ENCODE data around the gene NOSIP.
"Not testable (repeated sequence)": the region's sequence is repeated elsewhere in the genome, so short reads cannot be mapped to it uniquely, and the experiment has no call there.

Gene NOSIP, protein sequence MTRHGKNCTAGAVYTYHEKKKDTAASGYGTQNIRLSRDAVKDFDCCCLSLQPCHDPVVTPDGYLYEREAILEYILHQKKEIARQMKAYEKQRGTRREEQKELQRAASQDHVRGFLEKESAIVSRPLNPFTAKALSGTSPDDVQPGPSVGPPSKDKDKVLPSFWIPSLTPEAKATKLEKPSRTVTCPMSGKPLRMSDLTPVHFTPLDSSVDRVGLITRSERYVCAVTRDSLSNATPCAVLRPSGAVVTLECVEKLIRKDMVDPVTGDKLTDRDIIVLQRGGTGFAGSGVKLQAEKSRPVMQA

DNA sequence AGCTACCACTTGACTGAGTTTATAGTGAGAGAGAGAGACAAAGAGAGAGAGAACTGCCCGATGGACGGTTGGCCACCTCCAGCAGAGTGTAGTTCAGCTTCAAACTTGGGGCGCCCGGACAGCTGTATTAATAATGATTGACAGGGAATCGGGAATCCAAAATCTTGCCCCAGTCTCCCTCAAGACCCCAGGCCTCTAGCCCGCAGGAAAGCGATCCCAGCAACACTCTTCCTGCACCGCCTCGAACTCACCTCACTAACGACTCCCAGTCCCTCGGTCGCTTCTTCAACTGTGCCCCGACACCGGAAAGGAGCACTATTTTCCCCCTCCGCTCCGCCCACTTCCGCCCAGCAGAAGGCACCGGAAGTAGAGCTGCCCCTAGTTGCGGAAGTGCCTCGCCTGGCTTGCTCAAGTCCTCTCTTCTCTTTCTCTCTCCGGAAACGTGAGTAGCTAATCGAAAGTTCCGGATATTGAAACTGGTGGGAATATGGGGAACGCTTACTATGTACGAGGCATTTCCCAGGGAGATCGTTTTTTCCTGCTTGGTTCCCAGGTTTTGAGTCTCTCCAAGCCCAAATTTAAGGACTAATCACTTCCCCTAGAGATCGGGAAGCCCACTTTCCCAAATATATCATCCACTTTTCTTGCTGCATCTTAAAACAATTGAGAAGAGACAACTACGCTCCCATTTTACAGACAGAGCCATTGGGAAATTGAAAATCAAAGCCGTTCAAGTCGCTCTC, at the start of gene NOSIP:
Gene NOSIP (minus strand): TSS at position 293 of the 743 bp plus-strand sequence. CDS start 19,865 bp downstream, outside the sequence.
- DNase-seq (ENCODE audit: low read depth in 2 of 2) = peak; percentile 90 to 94

GRCh38 chr19:49629659-49630058, 49.3 kb upstream of the NOSIP start:
- no peak for DNase-seq (ENCODE audit: low read depth in 2 of 2)

- no peak for DNase-seq (ENCODE audit: low read depth in 2 of 2)
These were observed 45.9 kb upstream of the NOSIP start for GRCh38 chr19:49626226-49626625.

DNA sequence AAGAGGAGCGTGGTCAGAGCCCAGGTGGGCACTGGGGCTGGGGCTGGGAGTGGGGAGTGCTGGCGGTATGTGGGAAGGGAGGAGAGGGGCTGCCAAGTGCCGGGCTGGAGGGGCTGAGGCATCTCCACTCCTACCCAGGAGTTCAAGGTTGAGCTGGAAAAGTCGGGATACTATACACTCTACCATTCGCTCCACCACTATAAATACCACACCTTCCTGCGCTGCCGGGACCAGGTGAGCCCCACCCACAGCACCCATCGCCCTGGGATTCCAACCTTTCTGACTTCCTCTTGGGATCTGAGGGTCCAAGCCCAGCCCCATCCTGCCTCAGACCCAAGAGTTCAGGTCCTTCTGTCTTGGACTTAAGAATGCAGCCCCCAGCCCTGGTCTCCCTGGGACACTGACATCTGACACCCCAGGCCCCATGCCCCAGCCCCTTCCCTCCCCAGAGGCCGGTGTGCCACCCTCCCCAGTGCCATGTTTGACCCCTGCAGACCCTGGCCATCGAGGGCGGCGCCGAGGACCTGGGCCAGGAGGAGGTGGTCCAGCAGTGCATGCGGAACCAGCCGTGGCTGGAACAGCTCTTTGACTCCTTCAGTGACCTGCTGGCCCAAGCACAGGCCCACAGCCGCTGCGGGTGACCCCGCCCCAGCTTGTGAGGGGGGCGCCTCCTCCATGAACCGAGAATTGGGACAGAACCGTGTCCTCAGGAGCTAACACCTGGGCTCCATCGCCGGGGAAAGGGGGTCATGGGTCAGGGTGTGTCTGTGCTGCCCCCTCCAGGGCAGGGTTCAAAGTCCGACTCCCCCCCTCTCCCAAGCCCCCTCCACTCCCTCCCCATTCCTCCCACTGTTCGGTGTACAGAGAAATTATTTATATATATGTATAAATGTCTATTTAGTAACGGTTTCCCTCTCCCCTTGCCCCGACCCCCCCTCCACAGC, 44.9 kb upstream of the NOSIP start:
- DNase-seq (ENCODE audit: low read depth in 2 of 2) = no peak

DNA sequence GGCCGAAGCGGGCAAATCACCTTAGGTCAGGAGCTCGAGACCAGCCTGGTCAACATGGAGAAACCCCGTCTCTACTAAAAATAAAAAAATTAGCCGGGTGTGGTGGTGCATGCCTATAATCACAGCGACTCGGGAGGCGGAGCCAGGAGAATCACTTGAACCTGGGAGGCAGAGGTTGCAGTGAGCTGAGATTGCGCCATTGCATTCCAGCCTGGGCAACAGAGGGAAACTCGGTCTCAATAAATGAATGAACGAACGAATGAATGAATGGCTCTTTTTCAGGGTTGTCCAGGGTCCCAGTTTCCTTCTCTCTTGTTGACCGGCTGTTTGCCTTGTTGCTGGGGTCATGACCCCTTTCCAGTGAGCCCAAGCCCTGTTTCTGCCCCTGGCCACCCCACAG, 37.5 kb upstream of the NOSIP start:
- not testable (repeated sequence) for DNase-seq (ENCODE audit: low read depth in 2 of 2)

GRCh38 chr19:49616945-49617344, 36.6 kb upstream of the NOSIP start:
- DNase-seq (ENCODE audit: low read depth in 2 of 2) = no peak

- no peak for DNase-seq (ENCODE audit: low read depth in 2 of 2)
These were observed 36.2 kb upstream of the NOSIP start for GRCh38 chr19:49616532-49616931.

DNA sequence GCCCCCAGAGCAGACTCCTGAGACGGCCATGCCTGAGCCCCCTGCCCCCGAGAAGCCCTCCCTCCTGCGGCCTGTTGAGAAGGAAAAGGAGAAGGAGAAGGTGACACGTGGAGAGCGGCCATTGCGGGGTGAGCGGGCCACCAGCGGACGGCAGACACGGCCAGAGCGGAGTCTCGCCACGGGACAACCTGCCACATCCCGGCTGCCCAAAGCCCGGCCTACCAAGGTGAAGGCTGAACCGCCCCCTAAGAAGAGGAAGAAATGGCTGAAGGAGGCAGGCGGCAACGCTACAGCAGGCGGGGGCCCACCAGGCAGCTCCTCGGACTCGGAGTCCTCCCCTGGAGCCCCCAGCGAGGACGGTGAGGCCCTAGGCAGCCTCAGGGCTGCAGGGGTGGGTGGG, 35.5 kb upstream of the NOSIP start:
- no peak for DNase-seq (ENCODE audit: low read depth in 2 of 2)

DNA sequence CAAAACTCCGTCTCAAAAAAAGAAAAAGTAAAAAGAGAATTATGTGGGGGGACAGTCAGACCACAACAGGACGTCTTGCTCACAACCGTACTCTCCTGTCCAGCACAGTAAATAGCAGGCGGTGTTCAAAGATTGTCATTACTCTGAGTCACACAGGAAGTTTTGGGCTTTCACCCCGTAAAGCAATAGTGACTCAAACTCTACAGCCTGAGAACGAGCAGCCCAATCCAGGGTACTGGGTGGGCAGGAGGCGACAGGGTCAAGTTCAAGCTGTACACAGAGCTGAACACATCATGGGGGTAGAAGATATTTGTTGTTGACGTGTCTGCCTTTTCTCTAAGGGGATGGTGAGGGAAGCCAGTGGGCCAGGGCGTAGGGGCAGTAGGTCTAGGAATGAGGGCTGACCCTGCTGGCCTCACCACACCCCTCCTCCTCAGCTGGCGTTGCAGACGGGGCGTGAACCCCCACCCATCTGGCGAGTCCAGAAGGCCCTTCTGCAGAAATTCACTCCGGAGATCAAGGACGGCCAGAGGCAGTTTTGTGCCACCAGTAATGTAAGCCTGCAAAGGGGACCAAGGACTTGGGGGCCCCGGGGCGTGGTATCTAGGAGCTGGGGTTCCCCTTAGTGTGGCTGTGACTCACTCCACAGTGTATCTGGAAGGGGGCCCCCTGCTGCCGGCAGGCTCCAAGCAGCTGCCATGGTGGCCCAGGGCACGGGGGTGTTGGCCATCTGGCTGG, 33.9 kb upstream of the NOSIP start:
- no peak for DNase-seq (ENCODE audit: low read depth in 2 of 2)

DNA sequence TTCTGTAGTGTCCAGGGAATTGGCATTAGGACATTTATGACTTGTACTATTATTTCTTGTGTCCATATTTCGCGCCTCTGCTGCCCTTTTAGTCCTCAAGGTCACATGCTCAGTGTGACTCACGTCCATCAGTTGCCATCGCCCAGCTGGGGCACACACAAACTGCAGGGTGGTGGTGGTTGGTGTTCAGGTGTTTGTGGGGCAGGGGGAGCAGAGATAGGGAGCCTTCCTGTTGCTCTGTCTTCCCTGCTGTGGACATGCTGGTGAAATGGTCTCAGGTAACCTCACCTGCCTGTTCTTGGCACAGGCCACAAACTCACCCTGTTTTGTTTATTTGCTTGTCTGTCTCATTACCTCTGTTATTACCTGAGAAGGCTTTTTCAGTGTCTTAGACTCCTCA, 33.0 kb upstream of the NOSIP start:
- DNase-seq (ENCODE audit: low read depth in 2 of 2) = no peak

DNA sequence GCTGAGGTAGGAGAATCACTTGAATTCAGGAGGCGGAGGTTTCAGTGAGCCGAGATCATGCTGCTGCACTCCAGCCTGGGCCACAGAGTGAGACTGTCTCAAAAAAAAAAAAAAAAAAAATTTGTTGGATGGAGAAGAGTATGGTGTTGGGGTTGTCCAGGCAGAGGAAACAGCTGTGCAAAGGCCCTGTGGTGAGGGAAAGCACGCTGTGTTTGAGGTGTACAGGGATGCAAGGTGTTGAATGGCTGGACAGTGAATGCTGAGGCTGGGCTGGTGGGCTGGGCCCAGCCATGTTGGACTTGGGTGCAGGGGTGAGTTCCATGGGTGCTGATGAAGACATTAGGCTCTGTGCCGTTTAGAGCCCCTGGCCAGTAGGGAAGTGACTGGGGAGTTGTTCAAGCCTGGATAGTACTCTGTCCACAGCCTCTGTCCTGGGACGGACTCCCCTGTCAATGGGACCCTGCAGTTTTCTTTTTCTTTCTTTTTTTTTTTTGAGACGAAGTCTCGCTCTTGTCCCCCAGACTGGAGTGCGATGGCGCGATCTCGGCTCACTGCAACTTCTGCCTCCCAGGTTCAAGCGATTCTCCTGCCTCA, 29.2 kb upstream of the NOSIP start:
- no peak for DNase-seq (ENCODE audit: low read depth in 2 of 2)

DNA sequence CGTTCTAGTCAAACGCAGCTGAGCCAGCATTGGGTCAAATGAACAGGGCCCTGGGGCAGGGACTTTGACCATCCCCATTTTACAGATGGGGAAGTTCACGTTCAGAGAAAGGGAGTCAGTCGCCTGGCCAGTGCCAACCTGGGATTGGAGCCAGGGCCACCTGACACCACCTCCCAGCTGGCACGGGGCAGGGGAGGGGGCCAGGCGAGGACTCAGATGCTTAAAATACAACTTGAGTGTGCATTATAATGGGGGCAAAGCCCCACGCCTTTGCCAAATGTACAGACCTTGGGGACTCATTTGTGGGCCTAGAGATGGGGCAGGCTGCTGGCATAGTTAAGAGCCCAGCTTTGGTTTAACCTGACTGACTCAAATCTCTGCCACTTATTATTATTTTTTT, 25.2 kb upstream of the NOSIP start:
- DNase-seq (ENCODE audit: low read depth in 2 of 2) = no peak

DNA sequence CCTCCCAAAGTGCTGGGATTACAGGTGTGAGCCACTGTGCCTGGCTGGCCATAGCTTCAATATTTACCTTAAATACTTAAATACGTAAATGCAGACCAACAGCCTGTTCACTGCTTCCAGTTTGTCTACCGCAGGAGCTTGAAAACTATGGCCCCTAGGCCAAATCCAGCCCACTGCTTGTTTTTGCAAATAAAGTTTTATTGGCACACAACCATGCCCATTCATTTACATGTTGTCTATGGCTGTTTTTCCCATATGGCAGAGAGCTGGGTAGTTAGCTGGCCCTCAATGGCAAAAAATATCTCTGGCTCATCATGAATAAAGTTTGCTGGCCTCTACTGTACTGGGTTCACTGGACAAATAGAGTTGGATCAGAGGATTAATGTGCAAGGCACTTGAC, 22.4 kb upstream of the NOSIP start:
- no peak for DNase-seq (ENCODE audit: low read depth in 2 of 2)

DNA sequence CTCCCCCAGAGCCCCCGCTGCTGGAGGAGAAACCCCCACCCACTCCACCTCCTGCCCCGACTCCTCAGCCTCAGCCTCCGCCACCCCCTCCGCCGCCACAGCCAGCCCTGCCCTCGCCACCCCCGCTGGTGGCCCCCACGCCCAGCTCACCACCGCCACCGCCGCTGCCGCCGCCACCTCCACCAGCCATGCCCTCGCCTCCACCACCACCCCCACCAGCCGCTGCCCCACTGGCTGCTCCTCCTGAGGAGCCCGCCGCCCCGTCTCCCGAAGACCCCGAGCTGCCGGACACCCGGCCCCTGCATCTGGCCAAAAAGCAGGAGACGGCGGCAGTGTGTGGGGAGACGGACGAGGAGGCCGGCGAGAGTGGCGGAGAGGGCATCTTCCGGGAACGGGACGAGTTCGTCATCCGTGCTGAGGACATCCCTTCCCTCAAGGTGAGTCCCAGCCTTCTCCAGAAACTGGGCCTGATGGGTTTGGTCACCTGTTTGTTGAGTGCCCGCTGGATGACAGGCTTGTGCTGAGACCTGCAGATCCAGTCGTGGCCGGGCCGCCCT, 21.2 kb upstream of the NOSIP start:
- no peak for DNase-seq (ENCODE audit: low read depth in 2 of 2)

DNA sequence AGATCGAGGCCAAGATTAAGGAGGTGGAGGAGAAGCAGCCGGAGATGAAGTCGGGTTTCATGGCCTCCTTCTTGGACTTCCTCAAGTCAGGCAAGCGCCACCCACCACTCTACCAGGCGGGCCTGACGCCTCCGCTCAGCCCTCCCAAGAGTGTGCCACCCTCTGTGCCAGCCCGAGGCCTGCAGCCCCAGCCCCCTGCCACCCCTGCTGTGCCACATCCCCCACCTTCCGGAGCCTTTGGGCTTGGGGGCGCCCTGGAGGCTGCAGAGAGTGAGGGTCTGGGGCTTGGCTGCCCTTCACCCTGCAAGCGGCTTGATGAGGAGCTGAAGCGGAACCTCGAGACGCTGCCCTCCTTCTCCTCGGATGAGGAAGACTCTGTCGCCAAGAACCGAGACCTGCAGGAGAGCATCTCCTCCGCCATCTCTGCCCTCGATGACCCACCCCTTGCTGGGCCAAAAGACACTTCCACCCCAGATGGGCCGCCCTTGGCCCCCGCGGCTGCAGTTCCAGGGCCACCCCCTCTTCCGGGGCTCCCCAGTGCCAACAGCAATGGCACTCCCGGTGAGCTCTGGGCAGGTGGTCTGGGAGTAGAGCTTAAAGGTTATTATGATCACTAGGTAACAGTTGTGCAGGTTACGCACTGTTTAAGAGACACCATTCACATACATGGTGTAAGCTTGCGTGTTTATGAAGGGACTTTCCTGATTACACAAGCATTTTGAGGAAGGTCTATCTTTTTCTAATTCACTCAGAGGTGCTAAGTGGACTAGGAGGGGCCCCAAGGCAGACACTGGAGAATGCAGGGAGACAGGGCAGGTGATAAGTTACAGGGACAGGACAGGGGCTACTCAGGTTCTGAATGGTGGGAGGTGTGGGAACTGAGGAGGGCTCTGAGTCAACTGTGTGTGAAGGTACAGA, 19.3 kb upstream of the NOSIP start:
- no peak for DNase-seq (ENCODE audit: low read depth in 2 of 2)

DNA sequence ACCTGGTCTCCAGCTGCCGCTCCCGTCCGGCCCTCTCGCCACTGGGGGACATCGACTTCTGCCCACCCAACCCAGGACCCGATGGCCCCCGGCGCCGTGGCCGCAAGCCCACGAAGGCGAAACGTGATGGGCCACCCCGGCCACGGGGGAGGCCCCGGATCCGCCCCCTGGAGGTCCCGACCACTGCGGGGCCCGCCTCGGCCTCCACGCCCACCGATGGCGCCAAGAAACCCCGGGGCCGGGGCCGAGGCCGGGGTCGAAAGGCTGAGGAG, 17.3 kb upstream of the NOSIP start:
- DNase-seq (ENCODE audit: low read depth in 2 of 2) = no peak

DNA sequence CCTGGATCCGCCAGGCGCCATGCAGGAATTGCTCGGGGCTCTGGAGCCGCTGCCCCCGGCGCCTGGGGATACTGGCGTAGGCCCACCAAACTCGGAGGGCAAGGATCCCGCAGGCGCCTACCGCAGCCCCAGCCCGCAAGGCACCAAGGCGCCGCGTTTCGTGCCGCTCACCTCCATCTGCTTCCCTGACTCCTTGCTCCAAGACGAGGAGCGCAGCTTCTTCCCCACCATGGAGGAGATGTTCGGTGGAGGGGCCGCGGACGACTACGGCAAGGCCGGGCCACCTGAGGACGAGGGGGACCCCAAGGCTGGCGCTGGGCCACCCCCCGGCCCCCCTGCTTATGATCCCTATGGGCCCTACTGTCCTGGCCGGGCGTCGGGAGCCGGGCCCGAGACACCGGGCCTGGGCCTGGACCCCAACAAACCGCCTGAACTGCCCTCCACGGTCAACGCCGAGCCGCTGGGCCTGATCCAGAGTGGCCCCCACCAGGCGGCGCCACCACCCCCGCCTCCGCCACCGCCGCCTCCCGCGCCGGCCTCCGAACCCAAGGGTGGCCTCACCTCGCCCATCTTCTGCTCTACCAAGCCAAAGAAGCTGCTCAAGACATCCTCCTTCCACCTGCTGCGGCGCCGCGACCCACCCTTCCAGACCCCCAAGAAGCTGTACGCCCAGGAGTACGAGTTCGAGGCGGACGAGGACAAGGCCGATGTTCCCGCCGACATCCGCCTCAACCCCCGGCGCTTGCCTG, 16.8 kb upstream of the NOSIP start:
- DNase-seq (ENCODE audit: low read depth in 2 of 2) = no peak

- no peak for DNase-seq (ENCODE audit: low read depth in 2 of 2)
These were observed 16.1 kb upstream of the NOSIP start for GRCh38 chr19:49596407-49596806.

DNA sequence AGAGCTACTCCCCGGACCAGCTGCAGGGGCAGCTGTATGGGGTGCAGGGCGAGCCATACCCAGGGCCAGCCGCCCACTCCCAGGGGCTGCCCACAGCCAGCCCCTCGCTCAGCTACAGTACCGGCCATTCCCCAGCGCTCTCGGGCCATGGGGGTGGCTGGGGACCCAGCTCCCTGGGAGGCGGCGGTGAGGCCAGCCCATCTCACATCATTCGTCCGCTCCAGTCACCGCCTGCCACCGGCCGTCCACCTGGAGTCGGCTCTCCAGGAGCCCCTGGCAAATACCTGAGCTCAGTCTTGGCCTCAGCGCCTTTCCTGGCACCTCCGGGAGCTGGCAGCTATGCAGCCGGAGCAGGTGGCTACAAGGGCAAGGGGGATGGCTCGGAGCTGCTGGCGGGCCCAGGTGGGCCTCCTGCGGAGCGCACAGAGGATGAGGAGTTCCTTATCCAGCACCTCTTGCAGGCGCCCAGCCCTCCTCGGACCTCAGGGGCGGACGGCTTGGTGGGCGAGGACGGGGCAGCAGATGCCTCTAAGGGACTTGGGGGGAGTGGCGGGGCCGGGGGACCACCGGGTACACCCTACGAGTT, 15.6 kb upstream of the NOSIP start:
- no peak for DNase-seq (ENCODE audit: low read depth in 2 of 2)

Measured in stimulated activated CD8-positive, alpha-beta memory T cell treated with anti-CD3 and anti-CD28 coated beads, Interleukin-15, amount 100 ng/mL, for 4 hours (primary cell).